GM23338 (cell line): ENCODE measurements around the gene PTPRN2. TPM values are rescaled to one million over a fixed set of nuclear protein-coding genes. Genes with fewer than 3 reads are reported as not detected.

Experiments used
- ATAC-seq: fragments of 200-7000 bp; cut with Tn5 transposase; 3 replicates; pipeline ENCODE4 v1.9.1; 2020
- DNase-seq: peaks from one replicate; pipeline ENCODE4 v3.0.0-alpha.2; 2015; ENCODE audit warnings: low spot score
- H2AFZ ChIP-seq: fragments of 200-600 bp; sonication (generic); 2 replicates; pipeline ENCODE4 v1.8.0; 2016; ENCODE audit warnings: antibody characterized with exemption, mild to moderate bottlenecking, moderate library complexity
- H3F3A ChIP-seq: fragments of 200-600 bp; sonication (generic); replicated peaks from 2 replicates; pipeline ENCODE4 v1.8.0; 2017; ENCODE audit warnings: antibody characterized with exemption, mixed run types, low read depth
- H3K27ac ChIP-seq: fragments of 200-600 bp; sonication (generic); 2 replicates; pipeline ENCODE4 v1.6.1; 2016; ENCODE audit warnings: low read depth
- H3K27me3 ChIP-seq: fragments of 200-600 bp; sonication (generic); 2 replicates; pipeline ENCODE4 v1.8.0; 2016; ENCODE audit warnings: mild to moderate bottlenecking, mixed run types, moderate library complexity; ENCODE audit not compliant: insufficient read depth
- H3K36me3 ChIP-seq: fragments of 200-600 bp; sonication (generic); 2 replicates; pipeline ENCODE4 v1.8.0; 2016; ENCODE audit warnings: mild to moderate bottlenecking; ENCODE audit not compliant: insufficient read depth
- H3K4me1 ChIP-seq: fragments of 200-600 bp; sonication (generic); 2 replicates; pipeline ENCODE4 v1.8.0; 2016; ENCODE audit warnings: mild to moderate bottlenecking, moderate library complexity; ENCODE audit not compliant: insufficient read depth
- H3K4me2 ChIP-seq: fragments of 200-600 bp; sonication (generic); 2 replicates; pipeline ENCODE4 v1.7.1; 2017; ENCODE audit warnings: mixed run types
- H3K4me3 ChIP-seq: fragments of 200-600 bp; sonication (generic); 2 replicates; pipeline ENCODE4 v1.6.1; 2016; ENCODE audit warnings: mixed run types
- H3K79me2 ChIP-seq: fragments of 200-600 bp; sonication (generic); replicated peaks from 2 replicates; pipeline ENCODE4 v1.8.0; 2017; ENCODE audit warnings: mild to moderate bottlenecking; ENCODE audit not compliant: insufficient read depth
- H3K9me2 ChIP-seq: fragments of 200-600 bp; sonication (generic); 2 replicates; pipeline ENCODE4 v1.8.0; 2017; ENCODE audit not compliant: insufficient read depth
- H4K20me1 ChIP-seq: fragments of 200-600 bp; sonication (generic); replicated peaks from 2 replicates; pipeline ENCODE4 v1.8.0; 2017; ENCODE audit warnings: mild to moderate bottlenecking; ENCODE audit not compliant: insufficient read depth
- H3K27ac Mint-ChIP-seq: 2 replicates; pipeline ENCODE4 v1.8.0; 2020; ENCODE audit warnings: inconsistent platforms, mild to moderate bottlenecking, moderate library complexity, mixed read lengths
- H3K27me3 Mint-ChIP-seq: 3 replicates; pipeline ENCODE4 v1.8.0; 2022; ENCODE audit warnings: low read depth, mild to moderate bottlenecking, moderate library complexity, mixed read lengths, inconsistent platforms; ENCODE audit not compliant: insufficient read depth, poor library complexity
- H3K36me3 Mint-ChIP-seq: 3 replicates; pipeline ENCODE4 v1.8.0; 2021; ENCODE audit warnings: low read depth, mild to moderate bottlenecking, inconsistent platforms, moderate library complexity, mixed read lengths
- H3K4me1 Mint-ChIP-seq: 3 replicates; pipeline ENCODE4 v1.8.0; 2020; ENCODE audit warnings: mild to moderate bottlenecking, inconsistent platforms, mixed read lengths
- H3K4me3 Mint-ChIP-seq: 3 replicates; pipeline ENCODE4 v1.8.0; 2021; ENCODE audit warnings: moderate library complexity, mild to moderate bottlenecking, inconsistent platforms, mixed read lengths
- H3K9me3 Mint-ChIP-seq: 3 replicates; pipeline ENCODE4 v1.8.0; 2020; ENCODE audit warnings: moderate library complexity, mild to moderate bottlenecking, inconsistent platforms, mixed read lengths
- CREB1 ChIP-seq: fragments of 250-450 bp; sonication (Bioruptor Pico); IDR thresholded peaks from 2 replicates; pipeline ENCODE4 v1.5.0; 2020; ENCODE audit warnings: low read depth, mild to moderate bottlenecking, moderate library complexity
- CTCF ChIP-seq, 2 experiments: fragments of 200-600 bp in 1 of 2; sonication (generic) in 1 of 2; conservative IDR thresholded peaks; 2 replicates each; pipeline versions ENCODE4 v1.5.1 to v1.6.1; 2016 to 2017; ENCODE audit warnings: antibody characterized with exemption in 2 of 2, low read depth in 2 of 2, mild to moderate bottlenecking in 2 of 2, moderate library complexity in 1 of 2
- ETS1 ChIP-seq: IDR thresholded peaks from 2 replicates; pipeline ENCODE4 v1.6.1; 2016; ENCODE audit warnings: antibody characterized with exemption
- EZH2phosphoT487 ChIP-seq: fragments of 200-600 bp; sonication (generic); IDR thresholded peaks from one replicate; pipeline ENCODE4 v1.8.1; 2018; ENCODE audit warnings: antibody characterized with exemption; ENCODE audit not compliant: unreplicated experiment
- NANOG ChIP-seq: IDR thresholded peaks from 2 replicates; pipeline ENCODE4 v1.6.1; 2016; ENCODE audit warnings: antibody characterized with exemption, borderline replicate concordance
- REST ChIP-seq: IDR thresholded peaks from one replicate; pipeline ENCODE4 v1.6.1; 2018; ENCODE audit warnings: antibody characterized with exemption; ENCODE audit not compliant: unreplicated experiment
- STAT1 ChIP-seq: IDR thresholded peaks from one replicate; pipeline ENCODE4 v1.6.1; 2016; ENCODE audit warnings: antibody characterized with exemption; ENCODE audit not compliant: unreplicated experiment
- ZNF114 ChIP-seq: fragments of 250-450 bp; sonication (Bioruptor Pico); IDR thresholded peaks from 2 replicates; pipeline ENCODE4 v1.5.0; 2020; ENCODE audit warnings: mild to moderate bottlenecking, moderate library complexity
- ZNF331 ChIP-seq: fragments of 250-450 bp; sonication (Bioruptor Pico); IDR thresholded peaks from 2 replicates; pipeline ENCODE4 v1.5.0; 2020; ENCODE audit warnings: low read depth, mild to moderate bottlenecking, moderate library complexity
- ZNF462 ChIP-seq: fragments of 250-450 bp; sonication (Bioruptor Pico); IDR thresholded peaks from 2 replicates; pipeline ENCODE4 v1.5.0; 2020; ENCODE audit warnings: mild to moderate bottlenecking, moderate library complexity
- polyA plus RNA-seq: library from polyadenylated mRNA; unstranded; fragments of >200 nt; fragmentation: Nextera tagmentation; extraction: Ambion mirVana; gene quantifications from 2 replicates; pipeline ENCODE4 v1.2.1, GENCODE V29; 2016
- total RNA-seq: library from RNA; depleted of rRNA; stranded (reverse); fragments of >200 nt; shearing (Covaris generic); gene quantifications from 2 replicates; pipeline ENCODE4 v1.2.3, GENCODE V29; 2014

Gene PTPRN2
- total and polyA plus RNA-seq, 2 experiments from 2014 or later, result 0.87 to 4.0 TPM

GRCh38 chr7:158106272-158106671 is 481.4 kb downstream of the PTPRN2 start:
- Mint-ChIP-seq H3K36me3 (peaks cover 22% of the 10 kb centered on the region), H3K9me3 (no peaks in the 10 kb centered on the region; the same call in none of the 3 replicates), H3K4me1 (no peaks in the 10 kb centered on the region; the same call in 2 of the 3 replicates), H3K4me3 (no peak overlapping the region), H3K27me3 (no peaks in the 10 kb centered on the region), H3K27ac (no peak overlapping the region)
- Histone ChIP-seq H3K36me3 (no peaks in the 10 kb centered on the region), H3K79me2 (no peaks in the 10 kb centered on the region), H3K4me2 (no peak overlapping the region), H3K27me3 (no peaks in the 10 kb centered on the region), H3K4me3 (no peak overlapping the region), H4K20me1 (no peaks in the 10 kb centered on the region), H3K27ac (no peak overlapping the region), H3K4me1 (no peaks in the 10 kb centered on the region), H2AFZ (no peak overlapping the region), H3F3A (no peaks in the 10 kb centered on the region), H3K9me2 (no peaks in the 10 kb centered on the region)
- DNase-seq, result no peak
- no peak for TF ChIP-seq ZNF331 (CRISPR knock-in tag)
- TF ChIP-seq CREB1 (CRISPR knock-in tag), result no peak
- TF ChIP-seq ZNF114 (CRISPR knock-in tag), result no peak
- no peak for ATAC-seq

GRCh38 chr7:158103378-158103777 is 484.2 kb downstream of the PTPRN2 start:
- H3K27me3 Mint-ChIP-seq, result no peaks in the 10 kb centered on the region
- Histone ChIP-seq H3K79me2 (no peaks in the 10 kb centered on the region), H2AFZ (no peak overlapping the region), H3K27me3 (no peaks in the 10 kb centered on the region), H3K4me2 (no peak overlapping the region), H3K36me3 (no peaks in the 10 kb centered on the region; the same call in 1 of the 2 replicates), H3F3A (no peaks in the 10 kb centered on the region), H4K20me1 (no peaks in the 10 kb centered on the region), H3K4me3 (no peak overlapping the region), H3K4me1 (no peaks in the 10 kb centered on the region), H3K27ac (no peak overlapping the region), H3K9me2 (no peaks in the 10 kb centered on the region)
- ATAC-seq (no peak), DNase-seq (no peak)
- peaks cover 35% of the 10 kb centered on the region for H3K36me3 Mint-ChIP-seq
- no peak overlapping the region for H3K4me3 Mint-ChIP-seq
- no peak overlapping the region for H3K27ac Mint-ChIP-seq
- H3K9me3 Mint-ChIP-seq, result peaks cover 5% of the 10 kb centered on the region
- H3K4me1 Mint-ChIP-seq, result no peaks in the 10 kb centered on the region
- no peak for TF ChIP-seq CTCF (conservative IDR thresholded peaks at IDR 0.05; ENCODE audit: low read depth in 2 of 2)
- TF ChIP-seq ZNF462 (CRISPR knock-in tag), result no peak
- no peak for TF ChIP-seq ZNF114 (CRISPR knock-in tag)
- no peak for TF ChIP-seq STAT1
- TF ChIP-seq REST, result no peak
- TF ChIP-seq ETS1, result no peak
- TF ChIP-seq EZH2phosphoT487, result no peak
- no peak for TF ChIP-seq NANOG
